Cardiac fibroblast (primary cell): ENCODE data around the gene ADIRF.

Source experiments
- DNase-seq, 2 donors: peaks; one replicate each; pipeline versions ENCODE4 v3.0.0 to v3.0.0-alpha.2; 2010; ENCODE audit warnings: low read depth in 2 of 2
- H3K4me3 ChIP-seq, 2 donors: replicated peaks in 1 of 2; 1 replicate in 1 of 2; 2 replicates in 1 of 2; pipeline ENCODE4 v1.5.1; 2011; ENCODE audit warnings: low read depth in 2 of 2, low read length in 2 of 2, mild to moderate bottlenecking in 2 of 2, moderate library complexity in 1 of 2
- TF ChIP-seq, protein P1 (sequence below): IDR thresholded peaks from one replicate; pipeline ENCODE4 v1.5.1; 2011; ENCODE audit warnings: low read depth, mild to moderate bottlenecking, low read length, inconsistent platforms

Gene ADIRF

DNA sequence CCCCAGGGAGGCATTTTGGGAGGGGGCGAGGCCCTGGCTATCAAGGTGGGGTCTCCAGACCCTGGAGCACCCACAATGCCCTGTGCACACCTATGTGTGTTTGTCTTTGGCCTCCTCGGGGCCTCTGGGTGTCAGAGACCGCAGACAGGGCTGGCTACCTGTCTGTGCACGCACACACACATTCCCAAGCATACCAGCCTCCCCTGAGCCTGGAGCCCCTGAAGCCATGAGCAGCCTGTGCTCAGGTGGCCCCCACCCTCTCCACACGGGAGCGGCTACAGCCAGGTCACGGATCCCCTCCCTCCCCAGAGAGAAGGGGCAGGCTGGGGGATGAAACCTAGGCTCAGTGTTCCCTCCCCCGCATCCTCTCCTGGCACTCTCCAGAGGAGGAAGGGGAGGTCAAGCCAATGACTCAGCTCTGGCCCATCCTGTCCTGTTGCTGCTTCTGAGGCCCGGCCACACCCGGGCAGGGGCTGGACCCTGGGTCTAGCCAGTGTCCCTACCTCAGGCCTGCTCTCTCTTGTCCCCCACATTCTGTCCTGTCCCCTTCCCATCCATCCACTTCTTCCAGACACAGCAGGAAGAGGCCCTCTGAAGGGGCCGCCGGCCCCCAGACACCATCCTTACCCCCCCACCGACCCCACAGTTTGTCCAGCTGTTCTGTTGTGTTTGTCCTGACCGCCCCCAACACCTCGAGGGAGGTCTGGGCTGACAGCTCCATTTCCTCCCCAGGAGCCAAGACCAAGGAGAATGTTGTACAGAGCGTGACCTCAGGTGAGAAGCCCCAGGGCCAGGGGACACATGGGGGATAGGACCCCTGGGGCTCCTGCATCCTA lies 9.2 kb upstream of the ADIRF start:
- peak; percentile 77 to 84 for DNase-seq

DNA sequence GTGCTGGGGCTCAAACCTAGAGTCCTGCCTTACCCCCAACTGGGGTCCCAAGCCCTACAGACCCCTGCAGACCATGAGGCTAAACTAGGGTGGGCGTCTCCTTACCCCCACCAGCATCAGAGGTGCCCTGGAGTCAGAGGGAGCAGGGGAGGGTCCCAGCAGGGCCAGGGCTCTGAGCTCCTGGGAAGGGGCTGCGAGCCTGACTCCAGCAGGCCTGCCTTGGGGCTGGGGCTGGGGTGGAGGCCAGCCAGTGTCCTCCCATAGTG lies 8.6 kb upstream of the ADIRF start:
- H3K4me3 ChIP-seq: no peak overlapping the region
- TF ChIP-seq, protein P1, sequence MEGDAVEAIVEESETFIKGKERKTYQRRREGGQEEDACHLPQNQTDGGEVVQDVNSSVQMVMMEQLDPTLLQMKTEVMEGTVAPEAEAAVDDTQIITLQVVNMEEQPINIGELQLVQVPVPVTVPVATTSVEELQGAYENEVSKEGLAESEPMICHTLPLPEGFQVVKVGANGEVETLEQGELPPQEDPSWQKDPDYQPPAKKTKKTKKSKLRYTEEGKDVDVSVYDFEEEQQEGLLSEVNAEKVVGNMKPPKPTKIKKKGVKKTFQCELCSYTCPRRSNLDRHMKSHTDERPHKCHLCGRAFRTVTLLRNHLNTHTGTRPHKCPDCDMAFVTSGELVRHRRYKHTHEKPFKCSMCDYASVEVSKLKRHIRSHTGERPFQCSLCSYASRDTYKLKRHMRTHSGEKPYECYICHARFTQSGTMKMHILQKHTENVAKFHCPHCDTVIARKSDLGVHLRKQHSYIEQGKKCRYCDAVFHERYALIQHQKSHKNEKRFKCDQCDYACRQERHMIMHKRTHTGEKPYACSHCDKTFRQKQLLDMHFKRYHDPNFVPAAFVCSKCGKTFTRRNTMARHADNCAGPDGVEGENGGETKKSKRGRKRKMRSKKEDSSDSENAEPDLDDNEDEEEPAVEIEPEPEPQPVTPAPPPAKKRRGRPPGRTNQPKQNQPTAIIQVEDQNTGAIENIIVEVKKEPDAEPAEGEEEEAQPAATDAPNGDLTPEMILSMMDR: no peak
- no peak for DNase-seq

More for the DNA sequence above, 9.2 kb upstream of the ADIRF start:
- peak overlapping the region in 1 of 2 donors; percentile 18 for H3K4me3 ChIP-seq
- TF ChIP-seq, protein P1: no peak

DNA sequence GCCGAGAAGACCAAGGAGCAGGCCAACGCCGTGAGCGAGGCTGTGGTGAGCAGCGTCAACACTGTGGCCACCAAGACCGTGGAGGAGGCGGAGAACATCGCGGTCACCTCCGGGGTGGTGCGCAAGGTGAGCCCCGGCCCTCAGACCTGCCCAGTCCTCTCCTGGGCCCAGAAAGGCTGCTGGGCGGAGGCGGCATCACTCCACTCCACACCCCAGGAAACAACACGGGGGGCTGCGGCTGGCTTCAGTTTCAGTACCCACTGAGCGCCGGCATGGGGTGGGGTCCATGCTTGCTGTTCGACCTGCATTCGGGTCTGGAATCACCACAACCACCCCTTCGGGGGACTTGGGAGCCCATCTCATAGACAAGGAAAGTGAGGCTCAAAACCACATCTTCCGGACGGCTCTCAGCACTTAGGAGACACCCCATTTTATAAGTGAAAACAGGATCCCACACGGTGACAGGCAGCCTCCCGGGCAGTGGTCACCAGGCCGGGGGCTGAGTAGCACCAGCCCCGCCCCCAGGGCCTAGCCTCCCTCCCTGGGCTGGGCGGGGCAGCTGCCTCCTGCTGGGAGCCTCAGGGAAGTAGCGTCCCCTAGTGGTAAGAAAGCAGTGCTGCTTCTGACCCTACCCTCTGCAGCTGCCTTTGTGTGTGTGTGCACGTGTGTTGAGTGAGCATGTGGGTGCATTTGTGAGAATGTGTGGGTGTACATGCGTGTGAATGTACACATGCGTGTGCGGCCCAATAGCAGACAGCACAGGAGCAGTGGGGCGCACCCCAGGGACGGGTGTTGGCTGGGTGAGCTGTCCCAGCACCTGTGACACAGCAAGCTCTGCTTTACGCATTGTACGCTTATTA lies 8.0 kb upstream of the ADIRF start:
- peak; percentile 81 to 83 for DNase-seq
- no peak overlapping the region for H3K4me3 ChIP-seq
- TF ChIP-seq, protein P1: peak; percentile 96

DNA sequence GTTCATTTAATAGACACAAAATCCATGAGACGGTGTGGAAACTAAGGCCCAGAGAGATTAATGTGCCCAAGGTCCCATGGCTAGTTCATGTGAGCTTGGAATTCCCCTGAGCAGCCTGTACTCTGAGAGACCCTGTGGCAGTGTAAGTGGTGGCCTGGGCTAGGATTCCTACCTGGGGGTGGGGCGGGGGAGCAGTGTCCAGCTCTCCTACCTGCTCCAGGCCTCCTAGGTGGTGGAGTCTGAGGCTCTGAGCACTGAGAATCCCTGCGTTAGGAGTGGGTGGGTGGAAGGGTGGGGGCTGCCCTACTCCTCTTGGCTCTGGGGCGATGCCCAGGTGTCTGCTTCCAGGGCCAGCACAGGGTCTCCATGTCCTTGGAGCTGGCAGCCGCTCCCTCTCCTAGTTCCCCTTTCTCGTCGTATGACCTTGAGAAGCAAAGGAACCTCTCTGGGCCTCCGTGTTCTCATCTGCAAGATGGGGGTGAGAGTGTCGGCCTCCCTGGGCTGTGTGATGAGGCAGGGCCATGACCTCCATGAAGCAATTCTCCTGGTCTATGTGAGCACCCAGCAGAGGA lies 7.3 kb upstream of the ADIRF start:
- no peak for DNase-seq
- TF ChIP-seq, protein P1: no peak

DNA sequence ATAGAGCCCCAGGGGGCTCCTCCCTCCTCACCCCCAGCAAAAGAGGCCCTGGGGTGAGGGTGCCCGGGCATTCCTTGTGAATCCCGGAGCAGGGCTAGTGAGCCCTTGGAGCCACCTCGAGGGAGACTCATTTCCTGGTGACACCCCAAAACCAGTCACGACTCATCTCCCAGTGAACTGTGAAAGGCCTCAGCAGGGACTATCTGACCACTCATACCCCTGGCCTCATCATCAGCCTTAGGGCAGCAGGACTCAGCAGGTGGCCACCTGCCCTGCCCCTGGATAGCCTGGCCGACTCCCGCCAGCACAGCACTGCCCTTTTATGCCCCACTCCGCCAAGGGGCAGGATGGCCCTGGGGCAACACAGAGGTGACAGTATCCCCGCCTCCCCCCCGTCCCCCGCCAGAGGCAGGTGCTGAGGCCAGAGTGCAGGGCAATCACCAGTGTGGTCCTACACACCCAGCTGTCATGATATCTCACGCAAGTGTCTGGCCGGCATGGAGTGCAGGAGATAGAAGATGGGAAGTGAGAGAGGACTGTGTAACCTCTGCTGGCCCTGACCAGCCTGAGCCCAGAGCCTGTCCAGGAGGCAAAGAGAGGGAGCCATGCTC lies 6.7 kb upstream of the ADIRF start:
- TF ChIP-seq, protein P1: no peak

More for the DNA sequence above, 7.3 kb upstream of the ADIRF start:
- no peak overlapping the region for H3K4me3 ChIP-seq

DNA sequence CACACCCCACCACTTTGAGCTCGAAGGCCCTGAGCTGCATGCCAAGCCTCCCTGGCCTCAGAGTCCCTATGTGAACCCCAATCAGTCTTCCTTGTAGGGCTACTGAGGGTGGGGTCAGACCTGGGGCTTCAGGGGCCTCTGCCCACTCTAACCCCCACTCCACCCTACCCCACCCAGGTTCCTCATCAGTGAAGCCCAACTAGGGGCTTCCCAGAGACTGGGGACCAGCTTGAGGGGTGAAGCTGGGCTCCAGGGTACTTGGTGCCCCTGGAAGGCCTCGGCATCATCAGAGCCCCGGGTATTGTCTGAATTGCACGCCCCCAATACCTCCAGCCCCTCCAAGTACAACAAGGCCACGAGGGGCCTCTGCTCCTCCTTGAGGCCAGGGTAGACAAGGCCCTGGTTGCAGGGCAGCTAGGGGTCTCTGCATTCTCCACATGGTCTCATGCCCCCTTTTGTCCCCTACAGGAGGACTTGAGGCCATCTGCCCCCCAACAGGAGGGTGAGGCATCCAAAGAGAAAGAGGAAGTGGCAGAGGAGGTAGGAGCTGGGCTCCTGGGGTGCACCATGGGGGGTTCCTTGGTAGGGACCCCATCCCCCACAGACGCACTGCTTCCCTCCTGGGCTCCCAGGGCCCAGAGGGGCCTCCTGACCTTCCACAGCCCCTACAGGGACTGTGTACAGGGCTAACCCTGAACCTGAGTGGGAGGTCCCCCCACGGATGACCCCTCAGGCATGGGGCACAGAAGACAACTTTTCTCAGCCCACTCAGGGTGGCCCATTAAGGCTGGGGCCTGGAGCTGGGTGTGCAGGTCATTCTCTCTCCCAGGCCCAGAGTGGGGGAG lies 5.9 kb upstream of the ADIRF start:
- TF ChIP-seq, protein P1: no peak
- DNase-seq: no peak
- no peak overlapping the region for H3K4me3 ChIP-seq

More for the DNA sequence above, 6.7 kb upstream of the ADIRF start:
- DNase-seq: no peak
- H3K4me3 ChIP-seq: no peak overlapping the region
